K562 (cell line): ENCODE results near the gene MAPK1IP1L. TPM values are rescaled to one million over a fixed set of nuclear protein-coding genes. Genes with fewer than 3 reads are reported as not detected.

Source experiments
- CBFA2T2 ChIP-seq: fragments of 450-650 bp; conservative IDR thresholded peaks from 2 replicates; pipeline ENCODE4 v1.6.1; 2017; ENCODE audit warnings: mild to moderate bottlenecking
- CLOCK ChIP-seq: fragments of 250-450 bp; sonication (Bioruptor Pico); IDR thresholded peaks from 2 replicates; pipeline ENCODE4 v1.4.0; 2020; ENCODE audit warnings: mild to moderate bottlenecking, moderate library complexity, borderline replicate concordance
- CUX1 ChIP-seq: fragments of 200-800 bp; sonication (Bioruptor generic); IDR thresholded peaks from 2 replicates; pipeline ENCODE4 v1.6.1; 2016; ENCODE audit warnings: missing genetic modification characterization, missing compliant biosample characterization
- HCFC1 ChIP-seq: IDR thresholded peaks from 2 replicates; pipeline ENCODE4 v1.6.1; 2012; ENCODE audit warnings: low read depth, low read length, improper control_type of control experiment
- ILF3 ChIP-seq: fragments of 450-650 bp; IDR thresholded peaks from 2 replicates; pipeline ENCODE4 v1.6.1; 2018; ENCODE audit warnings: antibody characterized with exemption, mild to moderate bottlenecking, moderate library complexity, borderline replicate concordance
- IRF1 ChIP-seq: sonication (generic); formaldehyde crosslinking; IDR thresholded peaks from 2 replicates; pipeline ENCODE4 v1.8.0; 2022; ENCODE audit warnings: missing genetic modification reagents, mild to moderate bottlenecking, borderline replicate concordance
- MAZ ChIP-seq, 2 experiments: fragments of 450-650 bp in 1 of 2; sonication (generic) in 1 of 2; formaldehyde crosslinking; IDR thresholded peaks in 1 of 2; conservative IDR thresholded peaks in 1 of 2; 2 replicates each; pipeline versions ENCODE4 v1.4.0 to v1.5.0; 2020; ENCODE audit warnings: mild to moderate bottlenecking in 1 of 2, missing genetic modification reagents in 1 of 2
- PATZ1 ChIP-seq: fragments of 250-450 bp; sonication (Bioruptor Pico); IDR thresholded peaks from 2 replicates; pipeline ENCODE4 v1.5.0; 2020; ENCODE audit warnings: mild to moderate bottlenecking, borderline replicate concordance
- POLR2A ChIP-seq: fragments of 450-650 bp; conservative IDR thresholded peaks from 2 replicates; pipeline ENCODE4 v1.6.1; 2016
- SOX6 ChIP-seq: fragments of 450-650 bp; IDR thresholded peaks from 2 replicates; pipeline ENCODE4 v1.6.1; 2014; ENCODE audit warnings: mild to moderate bottlenecking
- SP1 ChIP-seq: sonication (generic); formaldehyde crosslinking; IDR thresholded peaks from 2 replicates; pipeline ENCODE4 v1.8.1; 2022; ENCODE audit warnings: mild to moderate bottlenecking, missing genetic modification reagents
- USF1 ChIP-seq: sonication (generic); formaldehyde crosslinking; IDR thresholded peaks from 2 replicates; pipeline ENCODE4 v1.9.0; 2022; ENCODE audit warnings: mild to moderate bottlenecking, missing genetic modification reagents
- ZNF3 ChIP-seq: fragments of 250-450 bp; sonication (Bioruptor Pico); IDR thresholded peaks from 2 replicates; pipeline ENCODE4 v1.5.0; 2021; ENCODE audit warnings: mild to moderate bottlenecking, moderate library complexity
- ZNF740 ChIP-seq, 3 experiments: fragments of 200-800 bp in 1 of 3; sonication (Bioruptor generic) in 1 of 3; sonication (generic) in 1 of 3; formaldehyde crosslinking in 1 of 3; IDR thresholded peaks; 2 replicates each; pipeline versions ENCODE4 v1.6.1 to v1.8.0; 2016 to 2022; ENCODE audit warnings: mild to moderate bottlenecking in 2 of 3, missing compliant biosample characterization in 2 of 3, missing genetic modification characterization in 2 of 3, missing genetic modification reagents in 1 of 3
- polyA plus RNA-seq, 8 experiments: library from polyadenylated mRNA; depleted of rRNA in 4 of 8; stranded (reverse) in 5 of 8; unstranded in 3 of 8; fragments of >200 nt; fragmentation: Nextera tagmentation in 2 of 8; fragmentation: Illumina TruSeq in 1 of 8; extraction: Ambion mirVana in 2 of 8; extraction: Trizol in 1 of 8; gene quantifications; 2 replicates each; pipeline versions ENCODE4 v1.2.1 to v1.2.3, GENCODE V29; 2011 to 2014; ENCODE audit warnings: inconsistent platforms in 1 of 8, missing spikeins in 1 of 8
- total RNA-seq, 7 experiments: library from RNA; depleted of rRNA in 6 of 7; stranded (reverse); fragments of >200 nt in 6 of 7; fragmentation: Illumina TruSeq in 2 of 7; extraction: Trizol in 2 of 7; gene quantifications; 2 replicates each; pipeline versions ENCODE4 v1.2.1 to v1.2.3, GENCODE V29; 2011 to 2021; ENCODE audit warnings: low replicate concordance in 1 of 7

Gene MAPK1IP1L
- total and polyA plus RNA-seq, 9 of the 15 experiments (the other 6 are each of a cell fraction or from before 2014, with no cell fraction given) = 32.7 to 99.4 (median 49.8) TPM

GRCh38 chr14:55103005-55103640, 51.7 kb downstream of the MAPK1IP1L start (continued):
- TF ChIP-seq ZNF3 (CRISPR knock-in tag) (no peak), CUX1 (CRISPR knock-in tag) (no peak), IRF1 (CRISPR knock-in tag) (no peak), MAZ (CRISPR knock-in tag; conservative IDR thresholded peaks at IDR 0.05 in 1 of 2, IDR thresholded peaks at IDR 0.05 in 1 of 2) (peak; percentile 65; a peak in 3 of 4 replicates), HCFC1 (no peak; the same call in 1 of the 2 replicates), SOX6 (peak; percentile 39; the same call in 1 of the 2 replicates), ILF3 (no peak), POLR2A (peak; percentile 70), CLOCK (no peak), ZNF740 (CRISPR knock-in tag; IDR thresholded peaks at IDR 0.05) (no peak), ZNF740 (tag; IDR thresholded peaks at IDR 0.05) (no peak), CBFA2T2 (no peak), SP1 (CRISPR knock-in tag) (no peak), PATZ1 (CRISPR knock-in tag) (no peak), USF1 (no peak)
